Lower lobe of right lung (tissue), 2 donors: ENCODE data around the gene SRRD. TPM values are rescaled to one million over a fixed set of nuclear protein-coding genes. Genes with fewer than 3 reads are reported as not detected.

Experiments
- ATAC-seq, 2 donors: fragments of 200-7000 bp; cut with Tn5 transposase; one replicate each; pipeline ENCODE4 v1.9.1; 2020 to 2022; ENCODE audit warnings: mild to moderate bottlenecking in 2 of 2, moderate library complexity in 2 of 2
- DNase-seq: peaks from one replicate; pipeline ENCODE4 v3.0.0-alpha.2; 2020
- H3K27ac ChIP-seq: fragments of 200-600 bp; one replicate; pipeline ENCODE4 v1.8.0; 2022
- H3K27me3 ChIP-seq: fragments of 200-600 bp; one replicate; pipeline ENCODE4 v1.8.0; 2022; ENCODE audit warnings: low read depth
- H3K36me3 ChIP-seq: fragments of 200-600 bp; one replicate; pipeline ENCODE4 v1.8.0; 2022; ENCODE audit warnings: mild to moderate bottlenecking
- H3K4me1 ChIP-seq: fragments of 200-600 bp; one replicate; pipeline ENCODE4 v1.8.0; 2022
- H3K4me3 ChIP-seq: fragments of 200-600 bp; one replicate; pipeline ENCODE4 v1.8.0; 2022; ENCODE audit warnings: mild to moderate bottlenecking
- H3K9me3 ChIP-seq: fragments of 200-600 bp; one replicate; pipeline ENCODE4 v1.8.0; 2022
- CTCF ChIP-seq: fragments of 200-600 bp; IDR thresholded peaks from one replicate; pipeline ENCODE4 v1.8.0; 2022; ENCODE audit warnings: antibody characterized with exemption, mild to moderate bottlenecking
- intact Hi-C: fragments of 100-400 bp; cut with DNase I; formaldehyde crosslinking; loops from one replicate; pipeline ENCODE4 v1.11.0; 2022
- total RNA-seq: library from RNA; stranded (reverse); fragmentation: NEBNext Ultra II Directional; extraction: Animal tissue kit (Norgen Biotek cat#: 25700); gene quantifications from one replicate; pipeline ENCODE4 v1.2.1, GENCODE V29; 2021
- donor health status: DM: no; HTN: yes; CAD: no; lungs with severe emphysema.

Gene SRRD
- total RNA-seq, 1 donor from 2014 or later, result 18.1 TPM

- peaks cover 99% of the 10 kb centered on the region for H3K36me3 ChIP-seq
- H3K27me3 ChIP-seq, result no peaks in the 10 kb centered on the region
- no peak overlapping the region for H3K4me3 ChIP-seq
- no peaks in the 10 kb centered on the region for H3K4me1 ChIP-seq
- H3K27ac ChIP-seq, result no peak overlapping the region
- DNase-seq, result no peak
- intact Hi-C loops, result no loop called here
- no peak for TF ChIP-seq CTCF
- no peaks in the 10 kb centered on the region for H3K9me3 ChIP-seq
- ATAC-seq, result no peak
Observed at GRCh38 chr22:26492220-26492619, 8.5 kb downstream of the SRRD start.

GRCh38 chr22:26494506-26494905, 10.8 kb downstream of the SRRD start:
- intact Hi-C loops, result no loop called here
- no peak for TF ChIP-seq CTCF
- Histone ChIP-seq H3K36me3 (peaks cover 99% of the 10 kb centered on the region), H3K4me3 (no peak overlapping the region), H3K4me1 (no peaks in the 10 kb centered on the region), H3K27ac (no peak overlapping the region), H3K9me3 (no peaks in the 10 kb centered on the region), H3K27me3 (no peaks in the 10 kb centered on the region)
- no peak for ATAC-seq
- no peak for DNase-seq

GRCh38 chr22:26496456-26496855, 12.8 kb downstream of the SRRD start:
- DNase-seq, result no peak
- H3K4me3 ChIP-seq, result no peak overlapping the region
- H3K4me1 ChIP-seq, result no peaks in the 10 kb centered on the region
- H3K27ac ChIP-seq, result no peak overlapping the region
- no peak for TF ChIP-seq CTCF
- H3K36me3 ChIP-seq, result peaks cover 99% of the 10 kb centered on the region
- no peaks in the 10 kb centered on the region for H3K9me3 ChIP-seq
- intact Hi-C loops, result no loop called here
- ATAC-seq, result no peak
- H3K27me3 ChIP-seq, result no peaks in the 10 kb centered on the region

GRCh38 chr22:26499188-26499703, 15.6 kb downstream of the SRRD start:
- intact Hi-C loops, result no loop called here
- DNase-seq (no peak), ATAC-seq (peak in 1 of 2 donors; percentile 27)
- H3K9me3 ChIP-seq, result no peaks in the 10 kb centered on the region
- no peak overlapping the region for H3K27ac ChIP-seq
- H3K4me3 ChIP-seq, result no peak overlapping the region
- no peaks in the 10 kb centered on the region for H3K27me3 ChIP-seq
- peaks cover 10% of the 10 kb centered on the region for H3K4me1 ChIP-seq
- H3K36me3 ChIP-seq, result peaks cover 99% of the 10 kb centered on the region
- TF ChIP-seq CTCF, result no peak

GRCh38 chr22:26501996-26502395, 18.3 kb downstream of the SRRD start:
- H3K27me3 ChIP-seq, result no peaks in the 10 kb centered on the region
- H3K9me3 ChIP-seq, result no peaks in the 10 kb centered on the region
- peaks cover 10% of the 10 kb centered on the region for H3K4me1 ChIP-seq
- intact Hi-C loops, result no loop called here
- no peak for TF ChIP-seq CTCF
- DNase-seq (no peak), ATAC-seq (no peak)
- peaks cover 100% of the 10 kb centered on the region for H3K36me3 ChIP-seq
- no peak overlapping the region for H3K4me3 ChIP-seq
- no peak overlapping the region for H3K27ac ChIP-seq
